Neural cell (in vitro differentiated cells): ENCODE measurements around the gene TMCO4.

Experiments used
- CTCF ChIP-seq: fragments of 450-650 bp; IDR thresholded peaks from 2 replicates; pipeline ENCODE4 v1.5.1; 2014; ENCODE audit warnings: antibody characterized with exemption, mild to moderate bottlenecking, moderate library complexity; ENCODE audit not compliant: poor library complexity, severe bottlenecking
- EP300 ChIP-seq: fragments of 450-650 bp; conservative IDR thresholded peaks from 2 replicates; pipeline ENCODE4 v1.6.1; 2014; ENCODE audit warnings: antibody characterized with exemption, mild to moderate bottlenecking, moderate library complexity; ENCODE audit not compliant: poor library complexity, severe bottlenecking
- EZH2 ChIP-seq: fragments of 200-600, 300-800 bp; shearing (Covaris generic), sonication (generic); IDR thresholded peaks from 2 replicates; pipeline ENCODE4 v1.6.1; 2014; ENCODE audit warnings: antibody characterized with exemption, low read length, borderline replicate concordance, mild to moderate bottlenecking; ENCODE audit not compliant: insufficient read depth, poor library complexity, severe bottlenecking
- MXI1 ChIP-seq: fragments of 450-650 bp; conservative IDR thresholded peaks from 2 replicates; pipeline ENCODE4 v1.6.1; 2014; ENCODE audit warnings: antibody characterized with exemption, mild to moderate bottlenecking; ENCODE audit not compliant: poor library complexity, severe bottlenecking
- POLR2AphosphoS5 ChIP-seq: IDR thresholded peaks from 2 replicates; pipeline ENCODE4 v1.6.1; 2012
- RAD21 ChIP-seq: fragments of 450-650 bp; conservative IDR thresholded peaks from 2 replicates; pipeline ENCODE4 v1.6.1; 2014; ENCODE audit warnings: antibody characterized with exemption, mild to moderate bottlenecking, moderate library complexity
- REST ChIP-seq: IDR thresholded peaks from 2 replicates; pipeline ENCODE4 v1.6.1; 2012; ENCODE audit warnings: borderline replicate concordance
- SMC3 ChIP-seq: fragments of 450-650 bp; conservative IDR thresholded peaks from 2 replicates; pipeline ENCODE4 v1.6.1; 2014; ENCODE audit warnings: antibody characterized with exemption, mild to moderate bottlenecking, moderate library complexity; ENCODE audit not compliant: poor library complexity
- TAF1 ChIP-seq: IDR thresholded peaks from 2 replicates; pipeline ENCODE4 v1.6.1; 2012; ENCODE audit warnings: low read depth

GRCh38 chr1:19809044-19809750 lies 9.5 kb upstream of the TMCO4 start:
- no peak for TF ChIP-seq CTCF
- no peak for TF ChIP-seq REST
- no peak for TF ChIP-seq POLR2AphosphoS5
- TF ChIP-seq RAD21, result no peak
- no peak for TF ChIP-seq EZH2
- TF ChIP-seq MXI1, result no peak
- TF ChIP-seq TAF1, result no peak
- TF ChIP-seq SMC3, result no peak
- no peak for TF ChIP-seq EP300
